Activated effector memory CD4-positive, alpha-beta T cell treated with anti-CD3 and anti-CD28 coated beads, Interleukin-2, amount 50 U/mL, for 16 hours (primary cell): ENCODE data around the gene SNX24.
"Not testable (repeated sequence)": the region's sequence is repeated elsewhere in the genome, so short reads cannot be mapped to it uniquely, and the experiment has no call there.

ENCODE experiments used
- DNase-seq: peaks from one replicate; pipeline ENCODE4 v3.0.0-alpha.2; 2020

Gene SNX24

GRCh38 chr5:122971333-122971732, 125.9 kb downstream of the SNX24 start:
- DNase-seq, result no peak

- no peak for DNase-seq
Measured at GRCh38 chr5:122972877-122973276, 127.5 kb downstream of the SNX24 start.

- DNase-seq, result not testable (repeated sequence)
Measured at GRCh38 chr5:122973759-122974158, 128.3 kb downstream of the SNX24 start.

- not testable (repeated sequence) for DNase-seq
Measured at GRCh38 chr5:122974251-122974650, 128.8 kb downstream of the SNX24 start.

GRCh38 chr5:122977319-122977718, 131.9 kb downstream of the SNX24 start:
- no peak for DNase-seq

GRCh38 chr5:122978068-122978467, 132.7 kb downstream of the SNX24 start:
- DNase-seq, result no peak

- DNase-seq, result no peak
Measured at GRCh38 chr5:122978644-122979297, 133.4 kb downstream of the SNX24 start.

GRCh38 chr5:122981846-122982245, 136.4 kb downstream of the SNX24 start:
- no peak for DNase-seq

- DNase-seq, result no peak
Measured at GRCh38 chr5:122982376-122982775, 137.0 kb downstream of the SNX24 start.

GRCh38 chr5:122984425-122984824, 139.0 kb downstream of the SNX24 start:
- no peak for DNase-seq

GRCh38 chr5:122985006-122985700, 139.7 kb downstream of the SNX24 start:
- no peak for DNase-seq

GRCh38 chr5:122985954-122986721, 140.7 kb downstream of the SNX24 start:
- no peak for DNase-seq

- no peak for DNase-seq
Measured at GRCh38 chr5:122996091-122996490, 150.7 kb downstream of the SNX24 start.

GRCh38 chr5:122997294-122997693, 151.9 kb downstream of the SNX24 start:
- DNase-seq, result no peak

GRCh38 chr5:122999947-123000563, 154.6 kb downstream of the SNX24 start:
- DNase-seq, result no peak

- DNase-seq, result no peak
Measured at GRCh38 chr5:123000731-123001130, 155.3 kb downstream of the SNX24 start.

- no peak for DNase-seq
Measured at GRCh38 chr5:123001808-123002207, 156.4 kb downstream of the SNX24 start.

- DNase-seq, result no peak
Measured at GRCh38 chr5:123007182-123007581, 161.8 kb downstream of the SNX24 start.

GRCh38 chr5:123007754-123008153, 162.3 kb downstream of the SNX24 start:
- no peak for DNase-seq

- no peak for DNase-seq
Measured at GRCh38 chr5:123012321-123012720, 166.9 kb downstream of the SNX24 start.

GRCh38 chr5:123014689-123015088, 169.3 kb downstream of the SNX24 start:
- DNase-seq, result no peak

- DNase-seq, result no peak
Measured at GRCh38 chr5:123028222-123028621, 182.8 kb downstream of the SNX24 start.

GRCh38 chr5:123033157-123033671, 187.8 kb downstream of the SNX24 start:
- DNase-seq, result no peak
